Hepatocyte (in vitro differentiated cells): ENCODE data around the gene FANCL. TPM values are rescaled to one million over a fixed set of nuclear protein-coding genes. Genes with fewer than 3 reads are reported as not detected.

Experiments used
- DNase-seq: peaks from one replicate; pipeline ENCODE4 v3.0.0-alpha.2; 2016; ENCODE audit warnings: low spot score
- H2AFZ ChIP-seq: fragments of 200-600 bp; sonication (generic); 2 replicates; pipeline ENCODE4 v1.6.0; 2016; ENCODE audit warnings: antibody characterized with exemption, mild to moderate bottlenecking
- H3K27ac ChIP-seq: fragments of 200-600 bp; sonication (generic); 2 replicates; pipeline ENCODE4 v1.5.1; 2016; ENCODE audit warnings: mild to moderate bottlenecking
- H3K27me3 ChIP-seq: fragments of 200-600 bp; sonication (generic); 2 replicates; pipeline ENCODE4 v1.6.1; 2016
- H3K36me3 ChIP-seq: fragments of 200-600 bp; sonication (generic); replicated peaks from 2 replicates; pipeline ENCODE4 v1.5.1; 2016; ENCODE audit warnings: low read depth; ENCODE audit not compliant: insufficient read depth
- H3K4me1 ChIP-seq: fragments of 200-600 bp; sonication (generic); 2 replicates; pipeline ENCODE4 v1.5.1; 2016; ENCODE audit warnings: mild to moderate bottlenecking, moderate library complexity; ENCODE audit not compliant: insufficient read depth
- H3K4me2 ChIP-seq: fragments of 200-600 bp; sonication (generic); 2 replicates; pipeline ENCODE4 v1.6.0; 2016
- H3K4me3 ChIP-seq: fragments of 200-600 bp; sonication (generic); 2 replicates; pipeline ENCODE4 v1.5.1; 2016; ENCODE audit warnings: mild to moderate bottlenecking
- H3K79me2 ChIP-seq: fragments of 200-600 bp; sonication (generic); 2 replicates; pipeline ENCODE4 v1.6.0; 2017; ENCODE audit warnings: mild to moderate bottlenecking
- H3K9me2 ChIP-seq: fragments of 200-600 bp; sonication (generic); replicated peaks from 2 replicates; pipeline ENCODE4 v1.6.0; 2017; ENCODE audit warnings: mild to moderate bottlenecking; ENCODE audit not compliant: insufficient read depth
- H3K9me3 ChIP-seq: fragments of 200-600 bp; sonication (generic); 2 replicates; pipeline ENCODE4 v1.5.1; 2016; ENCODE audit warnings: low read depth, mild to moderate bottlenecking
- H4K20me1 ChIP-seq: fragments of 200-600 bp; sonication (generic); 2 replicates; pipeline ENCODE4 v1.6.0; 2016; ENCODE audit warnings: mild to moderate bottlenecking; ENCODE audit not compliant: insufficient read depth, poor library complexity, severe bottlenecking
- CTCF ChIP-seq: fragments of 200-600 bp; sonication (generic); IDR thresholded peaks from 2 replicates; pipeline ENCODE4 v1.5.1; 2016; ENCODE audit warnings: antibody characterized with exemption, mild to moderate bottlenecking; ENCODE audit not compliant: poor library complexity
- EZH2 ChIP-seq: fragments of 200-600 bp; sonication (generic); IDR thresholded peaks from 2 replicates; pipeline ENCODE4 v1.6.1; 2016; ENCODE audit warnings: antibody characterized with exemption, mild to moderate bottlenecking, borderline replicate concordance
- EZH2phosphoT487 ChIP-seq: fragments of 200-600 bp; sonication (generic); IDR thresholded peaks from one replicate; pipeline ENCODE4 v1.6.1; 2018; ENCODE audit warnings: antibody characterized with exemption, mild to moderate bottlenecking, low read depth, moderate library complexity; ENCODE audit not compliant: unreplicated experiment, severe bottlenecking
- WGBS: methylation state at CpG from one replicate; pipeline ENCODE4 v1.1.6; 2016; ENCODE audit warnings: low lambda C conversion rate; ENCODE audit errors: missing lambda C conversion rate; 5-methylcytosine and 5-hydroxymethylcytosine counted together
- polyA plus RNA-seq: library from polyadenylated mRNA; unstranded; fragments of >200 nt; fragmentation: Nextera tagmentation; extraction: Ambion mirVana; gene quantifications from 2 replicates; pipeline ENCODE4 v1.2.1, GENCODE V29; 2016
- total RNA-seq: library from RNA; depleted of rRNA; stranded (reverse); fragments of >200 nt; gene quantifications from 2 replicates; pipeline ENCODE4 v1.2.3, GENCODE V29; 2014

Gene FANCL
- total and polyA plus RNA-seq, 2 experiments from 2014 or later: 20.8 to 32.7 TPM

DNA sequence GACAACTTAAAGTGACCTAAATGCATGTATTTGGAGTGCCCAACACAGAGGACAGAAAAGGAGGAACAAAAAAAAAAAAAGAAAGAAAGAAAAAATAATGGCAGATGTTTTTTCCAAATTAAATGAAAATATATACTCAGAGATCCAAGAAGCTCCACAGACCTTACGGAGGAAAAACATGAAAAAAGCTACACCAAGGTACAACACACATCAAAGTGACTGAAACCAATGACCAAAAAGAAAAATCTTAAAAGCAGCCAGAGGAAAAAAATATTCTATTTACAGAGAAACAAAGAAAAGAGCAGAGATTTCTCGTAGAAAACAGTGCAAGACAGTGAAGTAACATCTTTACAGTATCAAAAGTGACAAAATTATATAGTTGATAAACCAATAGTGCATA is 5.1 kb downstream of the FANCL start:
- Histone ChIP-seq H3K9me3 (no peaks in the 10 kb centered on the region), H3K4me1 (peaks cover 5% of the 10 kb centered on the region), H3K4me2 (no peak overlapping the region), H2AFZ (no peak overlapping the region), H3K36me3 (no peaks in the 10 kb centered on the region), H3K27ac (no peak overlapping the region), H3K79me2 (peaks cover 95% of the 10 kb centered on the region), H4K20me1 (no peaks in the 10 kb centered on the region), H3K4me3 (no peak overlapping the region), H3K9me2 (no peaks in the 10 kb centered on the region), H3K27me3 (no peaks in the 10 kb centered on the region)
- DNase-seq: no peak
- WGBS: 98% methylated on average over 2 of the region's 2 CpGs
- TF ChIP-seq EZH2phosphoT487 (no peak), CTCF (no peak), EZH2 (no peak)

DNA sequence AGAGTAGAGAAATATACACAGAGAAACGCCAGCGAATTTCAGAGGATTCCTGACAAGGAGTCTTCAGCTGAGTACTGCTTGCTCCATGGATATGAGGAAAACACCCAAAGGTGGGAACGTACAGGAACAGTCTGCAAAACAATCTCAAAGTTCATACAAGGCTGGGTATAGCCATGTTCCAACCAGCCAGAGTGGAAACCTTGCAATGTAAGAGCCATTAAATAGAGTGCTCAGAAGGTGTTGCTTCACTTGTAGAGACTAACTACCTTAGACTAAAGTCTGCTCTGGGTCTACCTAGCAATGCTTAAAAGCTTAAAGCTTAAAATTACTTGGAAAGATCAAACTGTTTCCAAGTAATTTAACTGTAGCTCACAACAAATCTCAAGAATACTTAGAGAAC is 6.0 kb downstream of the FANCL start:
- H3K4me2 ChIP-seq: no peak overlapping the region

DNA sequence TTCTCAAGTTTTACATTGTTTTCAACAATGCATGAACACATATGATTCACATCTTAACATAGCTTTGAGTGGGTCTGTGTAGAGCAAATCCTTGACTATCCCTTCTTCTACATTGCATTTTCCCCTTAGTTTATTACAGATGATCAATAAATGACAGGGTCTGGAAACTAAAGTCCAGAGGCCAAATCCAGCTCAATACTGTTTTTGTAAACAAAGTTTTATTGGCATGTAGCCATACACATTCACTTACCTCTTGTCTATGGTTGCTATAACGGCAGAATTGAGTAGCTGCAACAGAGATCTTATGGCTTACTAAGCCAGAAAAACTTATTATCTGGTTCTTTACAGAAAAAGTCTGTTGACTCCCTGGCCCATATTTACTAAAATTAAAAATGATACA is 12.8 kb downstream of the FANCL start:
- no peaks in the 10 kb centered on the region for H3K9me3 ChIP-seq
- H3K27ac ChIP-seq: no peak overlapping the region
- TF ChIP-seq CTCF: no peak
- TF ChIP-seq EZH2: no peak
- TF ChIP-seq EZH2phosphoT487: no peak
- H3K4me2 ChIP-seq: no peak overlapping the region
- H2AFZ ChIP-seq: no peak overlapping the region
- no peak for DNase-seq
- 81% methylated on average over 1 of the region's 1 CpG for WGBS
- H4K20me1 ChIP-seq: no peaks in the 10 kb centered on the region
- H3K79me2 ChIP-seq: peaks cover 27% of the 10 kb centered on the region
- H3K4me1 ChIP-seq: no peaks in the 10 kb centered on the region
- H3K9me2 ChIP-seq: no peaks in the 10 kb centered on the region
- H3K27me3 ChIP-seq: no peaks in the 10 kb centered on the region
- H3K4me3 ChIP-seq: no peak overlapping the region
- H3K36me3 ChIP-seq: no peaks in the 10 kb centered on the region

More for the DNA sequence above, 6.0 kb downstream of the FANCL start:
- H3K36me3 ChIP-seq: no peaks in the 10 kb centered on the region
- H2AFZ ChIP-seq: no peak overlapping the region
- H3K27me3 ChIP-seq: no peaks in the 10 kb centered on the region
- TF ChIP-seq EZH2phosphoT487 (no peak), EZH2 (no peak), CTCF (no peak)
- no peaks in the 10 kb centered on the region for H4K20me1 ChIP-seq
- H3K79me2 ChIP-seq: peaks cover 92% of the 10 kb centered on the region
- H3K9me3 ChIP-seq: no peaks in the 10 kb centered on the region
- 99% methylated on average over 3 of the region's 3 CpGs for WGBS
- no peak for DNase-seq
- no peak overlapping the region for H3K27ac ChIP-seq
- no peak overlapping the region for H3K4me3 ChIP-seq
- H3K4me1 ChIP-seq: peaks cover 5% of the 10 kb centered on the region
- H3K9me2 ChIP-seq: no peaks in the 10 kb centered on the region
